Measurements from ENCODE around the gene CPB2.

GRCh38 chr13:46126552-46127357 lies 21.9 kb upstream of the CPB2 start:
- TF ChIP-seq YY1 (IDR thresholded peaks at IDR 0.05; ENCODE audit: low read depth) (no peak), USF1 (IDR thresholded peaks at IDR 0.05) (no peak), TAF1 (IDR thresholded peaks at IDR 0.05; ENCODE audit: low read depth) (no peak), CEBPB (IDR thresholded peaks at IDR 0.05) (no peak)

Measured in Ishikawa (cell line).